ENCODE measurements around the gene SMAD9. TPM values are rescaled to one million over a fixed set of nuclear protein-coding genes. Genes with fewer than 3 reads are reported as not detected.

SMAD9 gene
- total RNA-seq, 1 donor from 2014 or later, result 0.79 TPM

- no peak for TF ChIP-seq CTCF (IDR thresholded peaks at IDR 0.05; ENCODE audit: insufficient read depth, low read length, severe bottlenecking)
- Histone ChIP-seq H3K36me3 (ENCODE audit: control insufficient read depth, insufficient read depth, low read length) (no peaks in the 10 kb centered on the region), H3K4me3 (ENCODE audit: low read depth, low read length) (peak overlapping the region; percentile 85), H3K27me3 (ENCODE audit: control insufficient read depth, insufficient read depth, low read length) (no peaks in the 10 kb centered on the region)
- DNase-seq (ENCODE audit: low read depth) (no peak), FAIRE-seq (no peak)
Measured at GRCh38 chr13:36820222-36820621, 99.8 kb downstream of the SMAD9 start.

- no peaks in the 10 kb centered on the region for H3K36me3 ChIP-seq (ENCODE audit: control insufficient read depth, insufficient read depth, low read length)
- DNase-seq (ENCODE audit: low read depth) (no peak), FAIRE-seq (no peak)
- no peak for TF ChIP-seq CTCF (IDR thresholded peaks at IDR 0.05; ENCODE audit: insufficient read depth, low read length, severe bottlenecking)
- H3K27me3 ChIP-seq (ENCODE audit: control insufficient read depth, insufficient read depth, low read length), result no peaks in the 10 kb centered on the region
- peak overlapping the region; percentile 85 for H3K4me3 ChIP-seq (ENCODE audit: low read depth, low read length)
Measured at GRCh38 chr13:36819739-36820090, 100.3 kb downstream of the SMAD9 start.

DNA sequence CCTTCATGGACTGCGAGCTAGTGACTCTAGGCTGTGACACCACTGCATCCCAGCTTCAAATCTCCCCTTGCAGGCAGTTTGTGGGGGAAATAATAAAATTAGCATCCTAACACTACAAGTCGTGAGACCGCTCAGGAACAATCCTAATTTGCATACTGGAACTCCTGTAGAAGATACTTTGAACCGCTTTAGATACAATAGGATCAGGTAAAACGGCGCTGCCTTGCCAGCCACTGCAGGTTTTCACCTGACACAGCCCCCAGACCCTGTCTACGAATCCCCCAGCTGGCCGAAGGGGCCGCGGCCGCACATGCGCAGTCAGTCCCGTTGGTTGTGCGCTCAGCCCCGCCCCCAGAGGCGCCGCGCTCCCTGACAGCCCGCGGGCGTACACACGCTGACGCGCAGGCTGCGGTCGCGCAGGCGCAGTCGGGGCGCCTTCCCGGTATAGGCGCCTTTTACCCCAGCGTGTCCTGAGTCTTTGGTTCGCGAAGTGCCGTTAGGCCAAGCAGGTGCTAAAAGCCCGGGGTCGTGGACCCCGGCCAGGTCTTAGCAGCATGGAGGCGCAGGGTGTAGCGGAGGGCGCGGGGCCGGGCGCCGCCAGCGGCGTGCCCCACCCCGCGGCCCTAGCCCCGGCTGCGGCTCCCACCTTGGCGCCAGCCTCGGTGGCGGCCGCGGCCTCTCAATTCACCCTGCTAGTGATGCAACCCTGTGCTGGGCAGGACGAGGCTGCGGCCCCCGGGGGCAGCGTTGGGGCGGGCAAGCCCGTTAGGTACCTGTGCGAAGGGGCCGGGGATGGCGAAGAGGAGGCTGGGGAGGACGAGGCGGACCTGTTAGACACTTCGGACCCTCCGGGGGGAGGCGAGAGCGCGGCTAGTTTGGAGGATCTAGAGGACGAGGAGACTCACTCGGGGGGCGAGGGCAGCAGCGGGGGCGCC lies 101.0 kb downstream of the SMAD9 start, which contains the start of gene RFXAP:
TSS of gene RFXAP (plus strand) at position 419 of the 935 bp plus-strand sequence. CDS start at position 555, 136 bp downstream.
- Histone ChIP-seq H3K4me3 (ENCODE audit: low read depth, low read length) (peak within 1 kb of the TSS; percentile 85), H3K36me3 (ENCODE audit: control insufficient read depth, insufficient read depth, low read length) (no peaks in the 10 kb centered on the region), H3K27me3 (ENCODE audit: control insufficient read depth, insufficient read depth, low read length) (no peaks in the 10 kb centered on the region)
- no peak for TF ChIP-seq CTCF (IDR thresholded peaks at IDR 0.05; ENCODE audit: insufficient read depth, low read length, severe bottlenecking)
- FAIRE-seq (no peak), DNase-seq (ENCODE audit: low read depth) (peak; percentile 65)

GRCh38 chr13:36817996-36818803 lies 101.8 kb downstream of the SMAD9 start:
- DNase-seq (ENCODE audit: low read depth) (no peak), FAIRE-seq (no peak)
- Histone ChIP-seq H3K4me3 (ENCODE audit: low read depth, low read length) (peak overlapping the region; percentile 85), H3K36me3 (ENCODE audit: control insufficient read depth, insufficient read depth, low read length) (no peaks in the 10 kb centered on the region), H3K27me3 (ENCODE audit: control insufficient read depth, insufficient read depth, low read length) (no peaks in the 10 kb centered on the region)
- no peak for TF ChIP-seq CTCF (IDR thresholded peaks at IDR 0.05; ENCODE audit: insufficient read depth, low read length, severe bottlenecking)

GRCh38 chr13:36815062-36815461 lies 105.0 kb downstream of the SMAD9 start:
- FAIRE-seq, result no peak
- H3K4me3 ChIP-seq (ENCODE audit: low read depth, low read length), result no peak overlapping the region

More at GRCh38 chr13:36815062-36815461, 105.0 kb downstream of the SMAD9 start:
- peak; percentile 20 for TF ChIP-seq CTCF (IDR thresholded peaks at IDR 0.05; ENCODE audit: insufficient read depth, low read length, severe bottlenecking)
- DNase-seq (ENCODE audit: low read depth), result peak; percentile 7
- Histone ChIP-seq H3K27me3 (ENCODE audit: control insufficient read depth, insufficient read depth, low read length) (no peaks in the 10 kb centered on the region), H3K36me3 (ENCODE audit: control insufficient read depth, insufficient read depth, low read length) (no peaks in the 10 kb centered on the region)

All from bronchial epithelial cell (primary cell).